Amygdala (tissue), 56 donors: Measurements from ENCODE around the gene GJB6.
"Not testable (repeated sequence)": the region's sequence is repeated elsewhere in the genome, so short reads cannot be mapped to it uniquely, and the experiment has no call there.

ENCODE experiments used
- DNase-seq, 56 donors: peaks; one replicate each; lab custom pipeline; 2025; lab: John Stamatoyannopoulos, UW

GJB6 gene

DNA sequence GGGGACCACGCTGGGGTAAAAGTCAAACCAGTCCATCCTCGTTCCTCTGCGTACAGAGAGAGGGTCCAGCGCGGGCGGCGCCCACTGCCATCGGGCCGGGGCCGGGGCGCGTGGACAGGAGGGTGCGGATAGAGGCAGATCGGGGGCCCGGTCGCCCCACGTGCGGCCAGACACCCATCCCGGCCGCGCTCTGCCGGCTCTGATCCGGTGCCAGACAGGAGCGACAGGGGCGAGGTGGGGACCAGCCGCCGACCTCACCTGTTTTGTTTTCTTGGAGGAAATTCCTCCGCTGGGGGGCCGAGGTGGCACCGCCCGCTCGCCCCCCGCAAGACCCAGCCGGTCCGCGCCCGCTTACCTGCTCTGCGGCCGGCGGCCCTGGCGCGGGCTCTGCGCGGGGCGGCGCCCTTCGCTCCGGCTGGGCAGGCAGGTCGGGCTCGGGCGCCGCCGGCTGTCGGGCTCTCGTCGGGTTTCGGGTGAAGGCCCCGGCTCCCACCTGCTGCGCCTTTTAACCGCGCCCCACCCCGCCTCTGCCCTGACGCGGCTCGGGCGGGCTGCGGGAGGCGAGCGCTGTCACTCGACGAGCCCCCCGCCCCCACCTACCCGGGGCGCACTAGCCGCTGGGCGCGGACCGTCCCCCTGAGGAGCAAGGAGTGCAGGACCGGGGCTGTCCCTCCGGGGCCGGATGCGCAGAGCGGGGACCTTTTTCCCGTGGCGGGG, at the start of gene GJB6:
Gene GJB6 (minus strand): TSS at position 481 of the 717 bp plus-strand sequence. CDS start 8,839 bp downstream, outside the sequence.
- DNase-seq, result no peak

DNA sequence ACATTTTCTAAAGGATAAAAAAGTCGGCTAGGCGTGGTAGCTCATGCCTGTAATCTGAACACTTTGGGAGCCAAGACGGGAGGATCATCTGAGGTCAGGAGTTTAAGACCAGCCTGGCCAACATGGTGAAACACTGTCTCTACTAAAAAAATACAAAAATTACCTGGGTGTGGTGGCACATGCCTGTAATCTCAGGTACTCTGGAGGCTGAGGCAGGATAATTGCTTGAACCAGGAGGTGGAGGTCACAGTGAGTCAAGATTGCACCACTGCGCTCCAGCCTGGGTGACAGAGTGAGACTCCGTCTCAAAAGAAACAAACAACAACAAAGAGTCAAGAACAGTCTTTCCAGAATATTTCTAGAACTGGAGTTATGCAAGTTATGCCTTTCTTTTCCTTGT, 44.8 kb upstream of the GJB6 start:
- not testable (repeated sequence) for DNase-seq

DNA sequence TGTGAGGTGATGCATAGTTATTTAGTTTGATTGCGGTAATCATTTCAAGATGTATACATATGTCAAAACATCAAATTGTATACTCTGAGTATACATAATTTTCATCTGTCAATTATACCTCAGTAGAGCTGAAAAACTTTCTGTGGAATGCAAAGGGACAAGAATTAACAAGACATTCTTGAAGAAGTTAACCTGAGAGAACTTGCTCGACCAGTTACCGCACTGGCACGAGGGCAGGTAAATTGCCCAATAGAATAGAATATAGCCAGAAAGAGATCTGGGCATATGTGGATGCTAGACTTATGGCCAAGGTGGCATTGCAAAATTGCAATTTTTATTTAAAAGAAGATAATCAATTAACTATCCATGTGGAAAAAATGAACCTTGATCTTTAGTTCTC, 42.3 kb upstream of the GJB6 start:
- DNase-seq, result no peak

DNA sequence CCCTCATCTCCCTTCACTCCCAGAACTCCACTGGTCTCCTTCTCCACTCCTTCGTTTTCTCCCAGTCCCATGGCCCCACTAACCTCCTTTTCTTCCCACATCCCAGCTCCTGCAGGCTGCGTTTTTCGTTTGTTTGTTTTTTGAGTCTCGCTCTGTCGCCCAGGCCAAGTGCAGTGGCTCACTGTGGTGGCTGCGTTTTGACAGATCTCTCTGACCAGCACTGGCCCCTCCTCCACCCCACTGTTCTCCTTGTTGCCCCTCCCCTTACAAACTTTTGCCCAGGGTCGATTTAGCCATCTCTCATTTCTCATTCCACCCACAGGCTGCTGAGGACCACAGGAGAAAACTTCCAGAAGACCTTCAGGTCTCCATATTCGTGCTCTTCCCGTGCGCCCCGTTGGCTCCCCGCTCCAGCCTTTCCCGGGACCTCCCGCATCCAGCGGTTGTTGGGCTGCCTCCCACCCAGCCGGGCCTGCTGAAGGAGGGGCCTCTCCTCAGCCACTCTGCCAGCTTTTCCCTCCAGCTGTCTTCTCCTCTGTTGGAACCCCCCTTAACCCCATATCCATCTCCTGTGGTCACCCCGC, 40.6 kb upstream of the GJB6 start:
- no peak for DNase-seq

DNA sequence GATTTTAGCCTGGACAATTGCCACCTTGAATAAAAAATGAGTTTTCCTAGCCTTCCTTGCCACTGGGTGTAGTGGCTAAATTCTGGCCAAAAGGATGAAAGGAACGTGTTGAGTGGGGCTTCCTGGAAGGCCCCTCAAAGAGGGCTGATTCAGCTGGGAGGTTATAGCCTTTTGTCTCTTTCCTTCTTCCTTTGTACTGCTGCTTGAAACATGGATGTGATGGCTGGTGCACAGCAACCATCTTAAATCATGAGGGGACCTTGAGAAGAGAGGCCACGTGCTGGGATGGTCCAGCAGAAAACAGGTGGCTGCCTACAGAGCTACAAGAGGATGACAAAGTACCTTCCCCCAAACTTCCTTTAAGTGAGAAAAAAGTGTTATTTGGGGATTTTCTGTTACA, 40.0 kb upstream of the GJB6 start:
- DNase-seq, result no peak

DNA sequence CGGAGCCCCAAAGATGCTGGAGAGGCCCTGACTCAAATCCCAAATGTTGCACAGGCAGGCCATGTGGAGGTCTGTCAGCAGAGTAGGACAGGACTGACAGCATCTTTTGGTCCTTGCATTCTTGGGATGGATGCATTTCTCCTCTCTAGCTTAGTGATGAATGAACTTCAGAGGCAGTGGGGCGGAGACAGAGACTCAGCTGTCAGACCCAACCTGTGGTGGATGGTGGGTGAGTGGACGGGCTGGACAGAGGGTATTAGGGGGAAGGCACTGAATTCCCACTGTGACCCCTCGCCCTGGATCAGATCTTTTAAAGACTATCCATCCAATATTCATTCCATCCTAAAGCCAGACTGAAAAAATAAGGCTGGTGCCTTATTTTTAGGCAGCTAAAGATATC, 39.3 kb upstream of the GJB6 start:
- no peak for DNase-seq

DNA sequence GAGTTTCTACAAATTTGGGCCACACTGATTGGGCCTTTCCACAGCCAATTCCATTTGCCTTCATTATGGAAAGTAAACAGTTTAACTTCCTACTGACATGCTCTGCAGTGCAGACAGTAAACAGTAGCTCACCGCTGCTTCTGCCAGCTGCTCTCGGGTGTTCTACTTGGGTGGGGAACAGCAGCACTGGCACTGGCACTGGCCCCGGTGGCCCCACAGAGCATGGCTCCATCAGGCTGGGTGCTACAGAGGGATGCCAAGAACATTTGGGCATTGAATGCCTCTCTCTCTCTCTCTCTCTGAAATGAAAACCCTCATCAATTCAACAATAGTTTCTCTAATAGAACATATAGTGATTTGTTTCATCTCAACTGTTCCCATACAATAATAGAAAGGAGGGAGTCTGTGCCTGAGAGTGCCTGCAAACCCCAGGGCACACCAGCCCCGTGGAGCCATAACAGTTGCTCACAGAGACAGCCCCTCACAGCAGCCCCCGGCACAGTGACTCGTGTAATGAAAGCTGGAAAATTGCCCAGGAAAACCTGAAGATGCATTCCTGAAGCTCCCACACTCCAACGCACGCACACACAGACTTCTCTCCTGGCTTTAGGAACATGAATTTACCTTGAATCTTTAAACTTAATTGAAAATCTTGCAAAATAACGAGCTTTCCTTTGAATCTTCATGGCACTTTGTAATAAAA, 38.2 kb upstream of the GJB6 start:
- DNase-seq, result peak in 2 of 56 donors; percentile 1 to 3

DNA sequence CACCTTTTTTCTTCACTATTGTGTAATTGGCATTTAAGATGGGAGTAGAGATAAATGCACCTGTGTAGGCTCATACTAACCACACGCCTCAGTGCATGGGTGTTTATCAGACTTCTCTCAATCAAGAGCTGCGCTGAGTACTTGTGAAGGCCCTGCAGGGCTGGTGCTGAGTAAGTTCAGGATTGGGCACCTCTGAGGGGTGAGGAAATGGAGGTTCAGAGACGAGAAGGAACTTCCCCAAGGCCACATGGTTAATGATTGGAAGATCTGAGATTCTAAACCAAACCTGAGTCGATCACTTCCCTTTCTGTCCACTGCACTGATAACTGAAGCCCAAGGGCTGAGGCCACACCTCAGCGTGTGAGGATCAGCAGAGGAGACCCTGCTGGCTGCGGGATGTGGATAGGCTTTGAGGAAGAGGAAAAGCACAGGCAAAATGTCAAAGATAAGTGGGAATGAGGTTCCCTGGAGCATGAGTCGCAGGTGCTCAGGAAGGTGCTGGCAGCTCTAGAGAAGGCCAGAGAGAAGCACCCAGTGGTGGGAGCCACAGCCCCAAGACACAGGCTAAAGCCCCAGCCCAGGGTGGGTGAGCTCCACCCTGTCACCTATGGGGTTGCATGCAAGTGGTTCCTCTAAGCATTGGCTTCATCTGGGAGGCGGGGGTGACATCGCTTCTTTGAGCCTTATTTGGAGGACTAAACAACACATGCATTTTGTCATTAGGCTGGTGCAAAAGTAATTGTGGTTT, 32.3 kb upstream of the GJB6 start:
- no peak for DNase-seq

DNA sequence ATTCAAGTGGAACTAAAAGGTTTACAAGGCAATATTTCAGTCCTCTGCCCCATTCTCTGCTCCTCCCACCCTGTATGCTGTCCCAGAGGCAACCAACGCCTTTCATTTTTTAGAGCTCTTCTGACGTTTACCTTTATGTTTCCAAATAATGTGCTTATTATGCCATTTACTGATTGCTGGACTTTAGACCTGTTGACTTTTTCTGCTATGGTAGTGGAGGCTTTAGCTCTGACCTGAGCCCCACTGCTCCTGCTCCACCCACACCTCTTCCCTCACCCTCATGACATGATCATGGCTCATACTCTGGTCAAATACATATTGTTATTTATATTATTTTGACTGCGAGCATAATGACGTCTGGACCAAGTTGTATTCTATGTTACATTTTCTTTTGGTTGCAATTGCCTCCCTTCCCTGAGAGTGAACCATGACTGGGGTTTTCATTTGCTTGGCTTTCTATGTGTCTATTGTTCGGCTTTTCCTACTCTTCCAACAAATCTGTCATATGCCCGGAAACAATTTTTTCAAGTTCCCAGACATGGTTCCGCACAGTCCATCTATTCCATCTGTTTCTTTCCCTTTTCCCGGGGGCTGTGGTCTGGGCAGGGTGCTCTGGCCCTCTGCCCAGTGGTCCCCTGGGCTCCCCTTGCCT, 31.4 kb upstream of the GJB6 start:
- DNase-seq, result no peak

DNA sequence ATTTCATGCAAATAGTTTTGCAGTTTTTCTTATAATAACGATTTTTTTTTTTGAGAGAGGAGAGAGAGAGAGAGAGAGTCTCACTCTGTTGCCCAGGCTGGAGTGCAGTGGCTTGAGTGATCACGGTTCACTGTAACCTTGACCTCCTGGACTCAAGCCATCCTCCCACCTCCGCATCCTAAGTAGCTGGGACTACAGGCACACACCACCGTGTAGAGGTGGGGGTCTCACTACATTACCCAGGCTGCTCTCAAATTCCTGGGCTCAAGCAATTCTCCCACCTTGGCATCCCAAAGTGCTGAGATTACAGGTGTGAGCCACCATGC, 26.8 kb upstream of the GJB6 start:
- no peak for DNase-seq

DNA sequence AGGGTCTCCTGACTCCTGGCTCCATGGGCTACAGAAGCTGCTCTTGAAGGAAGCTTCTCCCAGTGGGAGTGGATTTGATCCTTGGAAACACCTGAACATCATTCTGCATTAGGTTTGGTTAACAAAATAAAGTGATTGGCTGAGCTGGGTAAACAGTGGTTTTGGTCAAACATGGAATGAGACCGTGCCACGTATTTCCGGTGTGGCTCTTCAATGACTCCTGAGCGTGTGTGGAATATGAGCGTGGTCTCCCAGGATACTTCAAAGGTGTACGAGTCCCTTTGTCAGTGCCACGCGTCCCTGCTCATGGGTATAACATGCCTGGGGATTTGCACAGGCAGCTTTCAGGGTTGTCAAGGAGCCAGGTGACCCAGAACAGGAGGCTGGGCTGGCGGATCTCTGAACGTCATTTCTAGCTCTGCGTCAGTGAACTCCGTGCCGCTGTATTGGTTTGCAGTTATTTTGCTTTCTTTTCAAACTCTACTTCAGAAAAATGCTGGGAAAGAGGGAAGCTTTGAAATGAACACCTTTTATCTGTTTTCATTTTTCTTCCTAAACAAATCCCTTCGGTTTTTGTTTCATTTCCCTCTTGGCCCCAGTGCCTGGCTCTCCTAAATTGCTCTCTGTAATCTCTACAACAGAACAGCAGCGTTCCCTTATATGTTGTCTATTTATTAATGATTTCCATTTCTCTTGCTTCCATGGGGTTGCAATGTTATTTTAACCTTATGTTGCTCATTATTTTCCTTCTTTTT, 26.3 kb upstream of the GJB6 start:
- peak in 3 of 56 donors; percentile 4 to 24 (median 16) for DNase-seq

DNA sequence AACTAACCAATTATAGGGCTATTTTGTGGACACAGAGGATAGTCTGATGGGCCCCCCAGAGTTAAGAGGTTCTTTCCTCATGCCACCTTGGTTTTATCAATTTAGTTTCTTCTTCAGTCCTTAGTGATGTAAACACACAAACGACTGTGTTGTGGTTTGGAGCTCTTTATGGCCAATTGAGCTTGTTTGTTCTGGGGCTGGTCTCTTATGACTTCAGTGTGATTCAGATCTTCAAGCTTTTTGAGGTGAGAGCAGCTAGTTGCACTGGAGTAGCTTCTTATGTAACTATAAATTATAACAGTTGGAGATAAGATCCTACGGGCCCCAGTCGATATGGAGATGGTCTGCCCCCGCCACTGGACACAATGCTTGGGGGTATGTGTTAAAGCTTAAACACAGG, 22.0 kb upstream of the GJB6 start:
- no peak for DNase-seq

DNA sequence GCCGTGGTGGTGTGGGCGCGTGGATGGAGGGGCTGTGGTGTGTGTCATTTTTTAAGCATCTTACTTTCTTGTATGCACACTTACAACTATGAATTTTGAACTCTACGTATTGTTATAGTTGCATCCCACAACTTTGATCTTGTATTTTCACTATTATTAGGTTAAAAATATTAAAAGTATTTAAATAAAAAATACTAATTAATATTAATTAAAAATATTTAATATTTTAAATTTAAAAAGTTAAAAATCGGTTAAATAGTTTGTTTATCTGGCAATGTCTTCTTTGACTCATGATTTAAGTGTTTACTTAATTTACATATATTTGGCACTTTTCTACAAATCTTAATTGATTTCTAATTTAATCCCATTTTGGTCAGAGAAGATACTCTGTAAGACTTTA, 17.8 kb upstream of the GJB6 start:
- DNase-seq, result no peak

DNA sequence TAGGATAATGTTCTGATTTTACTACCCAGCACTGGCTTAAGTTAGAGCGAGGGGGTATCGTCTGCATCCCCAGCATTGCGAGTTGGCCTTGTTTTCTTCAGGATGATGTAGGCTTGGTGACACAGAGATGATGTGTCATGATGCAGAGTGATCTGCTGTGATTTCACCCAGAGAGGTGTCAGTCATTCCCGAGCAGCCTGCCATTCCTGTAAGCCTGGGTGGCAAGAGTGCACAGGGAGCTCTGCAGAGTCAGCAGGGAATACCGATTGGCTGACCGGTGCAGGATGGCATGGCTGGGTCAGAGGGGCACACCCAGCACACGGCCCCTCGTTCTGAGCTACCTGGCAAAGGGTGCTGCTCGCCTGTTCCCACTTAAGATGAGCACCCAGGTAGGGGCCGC, 15.8 kb upstream of the GJB6 start:
- no peak for DNase-seq

DNA sequence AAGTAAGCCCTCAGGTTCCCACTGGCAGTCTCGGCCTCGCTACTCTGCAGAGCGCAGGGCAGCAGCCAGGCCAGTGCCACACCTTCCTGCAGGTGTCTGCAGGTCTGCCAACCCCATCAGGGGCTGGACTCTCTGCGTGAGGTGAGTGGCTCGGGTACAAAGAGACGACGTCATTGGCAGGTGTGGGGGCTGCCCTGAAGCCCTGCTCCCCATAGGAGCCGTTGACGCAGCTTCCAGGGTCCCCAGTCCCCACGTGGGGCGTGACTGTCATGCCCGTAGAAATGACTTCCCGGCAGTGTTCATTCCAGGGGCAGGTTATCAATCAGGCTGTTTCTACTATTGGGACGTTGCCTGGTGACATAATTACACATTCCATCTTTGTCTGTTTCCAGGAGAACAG, 15.3 kb upstream of the GJB6 start:
- no peak for DNase-seq

DNA sequence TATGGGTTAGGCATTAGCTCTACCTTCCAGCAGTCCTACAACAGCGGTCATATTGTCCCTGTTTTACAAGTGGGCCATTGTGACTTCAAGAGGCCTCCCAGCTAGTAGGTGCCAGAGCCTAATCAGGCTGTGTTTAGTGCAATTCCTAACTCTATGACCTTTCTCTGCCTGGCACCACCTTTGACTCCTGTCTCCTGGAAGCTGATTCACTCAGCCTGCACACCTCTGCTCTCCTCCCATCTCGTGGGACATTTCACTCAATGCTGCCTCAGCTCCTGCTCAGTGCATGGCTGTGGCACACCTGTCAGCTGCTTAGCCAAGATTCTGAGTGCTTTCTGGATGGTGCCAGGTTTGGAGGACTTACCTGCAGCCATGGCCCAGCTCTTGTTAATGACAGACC, 9.5 kb upstream of the GJB6 start:
- DNase-seq, result no peak

DNA sequence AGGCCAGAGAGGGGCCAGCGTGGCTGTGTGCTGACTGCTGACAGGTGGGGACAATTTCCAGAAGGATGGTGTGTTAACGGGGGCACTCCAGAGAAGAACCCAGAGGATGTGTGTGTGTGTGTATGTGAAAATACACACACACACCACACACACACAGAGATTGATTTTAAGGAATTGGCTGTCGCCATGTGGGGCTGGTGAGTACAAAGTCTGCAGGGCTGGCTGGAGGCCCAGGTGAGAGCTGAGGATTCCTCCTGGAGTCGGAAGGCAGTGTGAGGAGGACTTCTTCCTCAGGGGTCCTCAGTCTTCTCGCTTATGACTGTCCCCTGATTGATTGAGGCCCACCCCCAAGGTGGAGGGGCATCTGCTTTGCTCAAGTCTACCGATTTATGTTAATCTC, 7.6 kb upstream of the GJB6 start:
- no peak for DNase-seq

DNA sequence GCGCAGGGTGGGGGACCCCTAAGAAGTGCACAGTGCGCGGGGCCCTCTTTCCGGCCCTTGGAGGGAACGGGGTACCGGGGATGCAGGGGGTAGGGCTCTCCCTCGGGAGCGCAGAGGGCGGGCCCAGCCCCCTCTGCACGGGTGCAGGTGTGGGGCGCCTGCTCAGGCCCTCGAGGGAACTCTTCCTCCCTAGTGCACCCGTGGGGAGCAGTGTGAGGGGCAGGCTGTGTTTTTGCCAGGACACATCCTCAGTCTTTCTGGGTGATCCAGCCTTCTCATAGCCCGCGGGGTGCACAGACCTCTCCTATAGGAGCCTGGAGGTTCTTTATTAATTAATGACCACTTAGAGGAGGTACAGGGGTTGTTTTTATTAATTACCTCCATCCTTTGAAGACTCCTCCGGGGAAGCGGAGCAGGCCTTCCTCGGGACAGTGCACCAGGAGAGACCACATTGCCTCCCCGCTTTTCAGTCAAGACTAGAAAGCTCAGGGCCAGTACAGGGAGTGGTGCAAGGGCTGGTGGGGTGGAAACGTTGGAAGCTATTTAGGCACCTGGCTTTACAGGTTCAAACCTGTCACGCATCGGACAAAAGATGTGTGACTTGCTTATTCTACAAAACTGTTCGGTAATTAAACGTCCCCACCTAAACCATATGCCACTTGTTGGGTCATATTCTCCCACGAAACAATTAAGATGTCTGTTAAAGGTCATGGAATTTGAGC, 598 bp upstream of the GJB6 start:
- no peak for DNase-seq
